K562 (cell line): ENCODE measurements around the gene TESK2. TPM values are rescaled to one million over a fixed set of nuclear protein-coding genes. Genes with fewer than 3 reads are reported as not detected.

Experiments used
- ATAC-seq: fragments of 200-7000 bp; cut with Tn5 transposase; 3 replicates; pipeline ENCODE4 v1.9.1; 2020; ENCODE audit warnings: moderate library complexity
- BruUV-seq: library from RNA; stranded (reverse); fragments of 400-500 nt; replicated peaks from 2 replicates; lab custom pipeline; 2021; lab: Mats Ljungman, UMichigan
- CTCF ChIA-PET: fragments of 300-600 bp; formaldehyde crosslinking; extraction: SDS; loops from one replicate; lab custom pipeline; 2021; ENCODE audit warnings: low intra/inter-chr PET ratio; lab: Yijun Ruan, JAX
- POLR2A ChIA-PET: fragments of 300-600, 350-650 bp; sonication (Branson Sonifier 250); formaldehyde crosslinking; extraction: SDS; loops from one replicate; lab custom pipeline; 2021; ENCODE audit warnings: antibody characterized with exemption, inconsistent platforms; lab: Yijun Ruan, JAX
- DNase-seq, 4 experiments: peaks; one replicate each; pipeline versions ENCODE4 v3.0.0 to v3.0.0-alpha.2; 2011 to 2018; ENCODE audit warnings: low spot score in 3 of 4, mixed read lengths in 3 of 4; ENCODE audit errors: extremely low read depth in 1 of 4
- FAIRE-seq: peaks from 2 replicates; lab custom pipeline; 2011; peaks lifted over from hg19 to GRCh38; lab: Jason Lieb, UNC
- H2AFZ ChIP-seq: 2 replicates; pipeline ENCODE4 v1.6.0; 2011; ENCODE audit warnings: low read depth, low read length, control low read depth, inconsistent platforms
- H3K27ac ChIP-seq: fragments of 200-600 bp; 3 replicates; pipeline ENCODE4 v1.8.0; 2011; ENCODE audit warnings: low read depth, mild to moderate bottlenecking, control low read depth, inconsistent platforms, low read length, moderate library complexity, mixed read lengths; ENCODE audit errors: extremely low read depth
- H3K27me3 ChIP-seq, 2 experiments: fragments of 300-600 bp in 1 of 2; 2 replicates in 1 of 2; 3 replicates in 1 of 2; pipeline versions ENCODE4 v1.6.0 to v1.8.0; 2011; ENCODE audit warnings: inconsistent platforms in 2 of 2, low read length in 2 of 2, mild to moderate bottlenecking in 1 of 2, mixed read lengths in 1 of 2, moderate library complexity in 1 of 2; ENCODE audit not compliant: control insufficient read depth in 2 of 2, insufficient read depth in 2 of 2
- H3K36me3 ChIP-seq: fragments of 300-600 bp; 3 replicates; pipeline ENCODE4 v1.8.0; 2011; ENCODE audit warnings: mild to moderate bottlenecking, low read length, inconsistent platforms; ENCODE audit not compliant: control insufficient read depth, insufficient read depth
- H3K4me1 ChIP-seq, 2 experiments: fragments of 200-600 bp in 1 of 2; replicated peaks in 1 of 2; 2 replicates in 1 of 2; 3 replicates in 1 of 2; pipeline versions ENCODE4 v1.5.1 to v1.8.0; 2011; ENCODE audit warnings: inconsistent platforms in 2 of 2, low read length in 2 of 2, mild to moderate bottlenecking in 1 of 2, mixed read lengths in 1 of 2, moderate library complexity in 1 of 2; ENCODE audit not compliant: control insufficient read depth in 2 of 2, insufficient read depth in 2 of 2
- H3K4me2 ChIP-seq: 2 replicates; pipeline ENCODE4 v1.6.1; 2011; ENCODE audit warnings: low read length, control low read depth, inconsistent platforms, mixed read lengths; ENCODE audit not compliant: insufficient read depth
- H3K4me3 ChIP-seq: fragments of 200-600 bp; sonication (generic), shearing (Covaris generic); 2 replicates; pipeline ENCODE4 v1.5.1; 2016; ENCODE audit warnings: control low read depth, inconsistent platforms
- H3K79me2 ChIP-seq: fragments of 200-600 bp; 3 replicates; pipeline ENCODE4 v1.8.0; 2011; ENCODE audit warnings: low read length, inconsistent platforms; ENCODE audit not compliant: control insufficient read depth, insufficient read depth
- H3K9ac ChIP-seq, 2 experiments: 2 replicates each; pipeline versions ENCODE4 v1.6.0 to v1.6.1; 2011; ENCODE audit warnings: low read depth in 2 of 2, low read length in 2 of 2, control low read depth in 1 of 2, inconsistent platforms in 1 of 2, mild to moderate bottlenecking in 1 of 2, mixed read lengths in 1 of 2; ENCODE audit not compliant: insufficient read depth in 1 of 2
- H3K9me1 ChIP-seq: one replicate; pipeline ENCODE4 v1.6.0; 2011; ENCODE audit warnings: inconsistent platforms, mild to moderate bottlenecking, low read length, moderate library complexity; ENCODE audit not compliant: control insufficient read depth, insufficient read depth
- H3K9me3 ChIP-seq: replicated peaks from 2 replicates; pipeline ENCODE4 v1.5.1; 2011; ENCODE audit warnings: low read depth, low read length, inconsistent platforms; ENCODE audit not compliant: control insufficient read depth, insufficient read depth
- H4K20me1 ChIP-seq: replicated peaks from 2 replicates; pipeline ENCODE4 v1.6.1; 2011; ENCODE audit warnings: low read length, inconsistent platforms, mixed read lengths; ENCODE audit not compliant: control insufficient read depth, insufficient read depth
- CBX3 ChIP-seq, 2 experiments: IDR thresholded peaks; 1 replicate in 1 of 2; 2 replicates in 1 of 2; pipeline ENCODE4 v1.6.1; 2012; ENCODE audit warnings: inconsistent platforms in 2 of 2, low read length in 2 of 2, borderline replicate concordance in 1 of 2, control low read depth in 1 of 2
- ETS2 ChIP-seq: IDR thresholded peaks from 2 replicates; pipeline ENCODE4 v1.6.1; 2016; ENCODE audit warnings: borderline replicate concordance, missing genetic modification characterization, mild to moderate bottlenecking, moderate library complexity, missing compliant biosample characterization; ENCODE audit not compliant: poor library complexity, severe bottlenecking
- ETV5 ChIP-seq: sonication (generic); formaldehyde crosslinking; IDR thresholded peaks from 2 replicates; pipeline ENCODE4 v1.4.0; 2020; ENCODE audit warnings: low read depth, mild to moderate bottlenecking, missing genetic modification reagents
- FOSL1 ChIP-seq: fragments of 200-800 bp; sonication (Bioruptor generic); conservative IDR thresholded peaks from 2 replicates; pipeline ENCODE4 v1.6.1; 2016; ENCODE audit warnings: missing genetic modification characterization, missing compliant biosample characterization
- PHF21A ChIP-seq: fragments of 450-650 bp; IDR thresholded peaks from 2 replicates; pipeline ENCODE4 v1.6.1; 2017; ENCODE audit warnings: low read depth, borderline replicate concordance
- SMAD2 ChIP-seq: fragments of 150-350 bp; IDR thresholded peaks from 2 replicates; pipeline ENCODE4 v1.6.1; 2014; ENCODE audit warnings: low read depth, mild to moderate bottlenecking, low read length
- TCF3 ChIP-seq: sonication (generic); formaldehyde crosslinking; IDR thresholded peaks from 2 replicates; pipeline ENCODE4 v1.4.0; 2020; ENCODE audit warnings: mild to moderate bottlenecking, missing genetic modification reagents
- ZNF217 ChIP-seq: sonication (generic); formaldehyde crosslinking; IDR thresholded peaks from 2 replicates; pipeline ENCODE4 v1.8.0; 2022; ENCODE audit warnings: mild to moderate bottlenecking, missing genetic modification reagents
- WGBS: fragments of 100-300 bp; shearing (Covaris generic); methylation state at CpG from one replicate; pipeline ENCODE4 v1.1.6; 2016; ENCODE audit warnings: low coverage, mixed read lengths; ENCODE audit not compliant: insufficient coverage; ENCODE audit errors: missing lambda C conversion rate; 5-methylcytosine and 5-hydroxymethylcytosine counted together
- in situ Hi-C: fragments of 300-500 bp; cut with MboI; formaldehyde crosslinking; loops from 4 replicates; pipeline ENCODE4 v1.15.0; 2018; ENCODE audit warnings: inconsistent platforms, mixed read lengths
- intact Hi-C: fragments of 100-400 bp; cut with micrococcal nuclease; formaldehyde crosslinking; loops from 2 replicates; pipeline ENCODE4 v1.14.2; 2022
- polyA plus RNA-seq, 8 experiments: library from polyadenylated mRNA; depleted of rRNA in 4 of 8; stranded (reverse) in 5 of 8; unstranded in 3 of 8; fragments of >200 nt; fragmentation: Nextera tagmentation in 2 of 8; fragmentation: Illumina TruSeq in 1 of 8; extraction: Ambion mirVana in 2 of 8; extraction: Trizol in 1 of 8; gene quantifications; 2 replicates each; pipeline versions ENCODE4 v1.2.1 to v1.2.3, GENCODE V29; 2011 to 2014; ENCODE audit warnings: inconsistent platforms in 1 of 8, missing spikeins in 1 of 8
- total RNA-seq, 7 experiments: library from RNA; depleted of rRNA in 6 of 7; stranded (reverse); fragments of >200 nt in 6 of 7; fragmentation: Illumina TruSeq in 2 of 7; extraction: Trizol in 2 of 7; gene quantifications; 2 replicates each; pipeline versions ENCODE4 v1.2.1 to v1.2.3, GENCODE V29; 2011 to 2021; ENCODE audit warnings: low replicate concordance in 1 of 7
- TF ChIP-seq, protein P1 (sequence below): fragments of 450-650 bp; conservative IDR thresholded peaks from 2 replicates; pipeline ENCODE4 v1.6.1; 2016; ENCODE audit warnings: missing genetic modification characterization, low read depth, mild to moderate bottlenecking, control low read depth, missing compliant biosample characterization
- TF ChIP-seq, protein P2 (sequence below): fragments of 250-450 bp; sonication (Bioruptor Pico); IDR thresholded peaks from 2 replicates; pipeline ENCODE4 v1.8.0; 2022; ENCODE audit warnings: moderate library complexity, mild to moderate bottlenecking, inconsistent platforms

Gene TESK2
- total and polyA plus RNA-seq, 9 of the 15 experiments (the other 6 are each of a cell fraction or from before 2014, with no cell fraction given): 1.6 to 5.3 (median 3.7) TPM

DNA sequence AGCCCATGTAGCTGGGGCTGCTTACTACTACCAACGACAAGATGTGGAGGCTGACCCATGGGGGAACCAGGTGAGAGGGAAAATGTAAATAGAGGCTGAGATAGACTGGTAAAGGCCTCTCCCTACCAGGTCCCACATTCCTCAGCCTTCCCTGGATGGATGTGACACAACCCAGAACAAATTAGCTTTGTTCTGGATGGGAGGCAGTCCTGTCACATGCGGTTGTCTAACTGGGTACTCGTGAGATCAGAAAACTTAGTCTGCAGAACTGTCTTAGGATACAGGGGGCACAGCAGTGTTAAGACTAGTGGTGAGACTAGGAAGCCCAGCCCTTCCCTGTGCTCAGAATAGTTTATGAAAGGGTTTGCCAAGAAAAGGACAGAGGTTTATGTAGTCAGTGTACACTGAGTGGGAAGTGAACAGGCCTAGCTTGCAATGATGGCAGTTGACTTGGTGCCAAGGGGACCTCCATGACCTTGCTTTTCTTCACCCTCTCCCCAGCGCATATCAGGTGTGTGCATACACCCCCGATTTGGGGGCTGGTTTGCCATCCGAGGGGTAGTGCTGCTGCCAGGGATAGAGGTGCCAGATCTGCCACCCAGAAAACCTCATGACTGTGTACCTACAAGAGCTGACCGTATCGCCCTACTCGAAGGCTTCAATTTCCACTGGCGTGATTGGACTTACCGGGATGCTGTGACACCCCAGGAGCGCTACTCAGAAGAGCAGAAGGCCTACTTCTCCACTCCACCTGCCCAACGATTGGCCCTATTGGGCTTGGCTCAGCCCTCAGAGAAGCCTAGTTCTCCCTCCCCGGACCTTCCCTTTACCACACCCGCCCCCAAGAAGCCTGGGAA is 17.6 kb upstream of the TESK2 start (continued):
- TF ChIP-seq ETV5 (CRISPR knock-in tag): no peak
- no peak for TF ChIP-seq TCF3 (CRISPR knock-in tag)
- no peak for TF ChIP-seq SMAD2
- no peak for TF ChIP-seq FOSL1 (tag)

DNA sequence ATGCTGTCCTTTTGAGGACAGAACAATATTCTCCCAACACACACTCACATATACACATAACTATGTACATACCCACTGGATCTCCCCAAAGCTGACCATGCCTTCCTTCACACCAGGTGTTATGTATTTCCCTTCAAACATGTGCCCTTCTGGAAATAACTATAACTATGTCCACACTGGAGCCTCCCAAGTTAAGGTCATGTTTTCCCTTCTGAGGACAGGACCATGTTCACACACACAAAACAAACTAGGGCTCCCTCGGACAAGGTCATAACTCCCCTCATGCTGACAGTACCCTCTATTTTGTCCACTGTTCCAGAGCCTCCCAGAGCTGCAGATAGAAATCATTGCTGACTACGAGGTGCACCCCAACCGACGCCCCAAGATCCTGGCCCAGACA is 16.9 kb upstream of the TESK2 start:
- Histone ChIP-seq H2AFZ (no peak overlapping the region), H3K9me1 (no peaks in the 10 kb centered on the region), H3K9me3 (no peaks in the 10 kb centered on the region), H3K4me2 (no peak overlapping the region), H4K20me1 (no peaks in the 10 kb centered on the region), H3K27me3 (no peaks in the 10 kb centered on the region), H3K4me1 (no peaks in the 10 kb centered on the region; a peak in 1 of 5 replicates)
- CTCF ChIA-PET: no interaction called here
- WGBS: 68% methylated on average over 4 of the region's 4 CpGs
- in situ Hi-C loops: no loop called here
- BruUV-seq: no TSS peak
- FAIRE-seq: no peak
- TF ChIP-seq PHF21A (no peak), ETS2 (tag) (no peak), CBX3 (IDR thresholded peaks at IDR 0.05; ENCODE audit: borderline replicate concordance in 1 of 2, low read length in 2 of 2) (no peak), ZNF217 (CRISPR knock-in tag) (no peak)
- TF ChIP-seq, protein P1, sequence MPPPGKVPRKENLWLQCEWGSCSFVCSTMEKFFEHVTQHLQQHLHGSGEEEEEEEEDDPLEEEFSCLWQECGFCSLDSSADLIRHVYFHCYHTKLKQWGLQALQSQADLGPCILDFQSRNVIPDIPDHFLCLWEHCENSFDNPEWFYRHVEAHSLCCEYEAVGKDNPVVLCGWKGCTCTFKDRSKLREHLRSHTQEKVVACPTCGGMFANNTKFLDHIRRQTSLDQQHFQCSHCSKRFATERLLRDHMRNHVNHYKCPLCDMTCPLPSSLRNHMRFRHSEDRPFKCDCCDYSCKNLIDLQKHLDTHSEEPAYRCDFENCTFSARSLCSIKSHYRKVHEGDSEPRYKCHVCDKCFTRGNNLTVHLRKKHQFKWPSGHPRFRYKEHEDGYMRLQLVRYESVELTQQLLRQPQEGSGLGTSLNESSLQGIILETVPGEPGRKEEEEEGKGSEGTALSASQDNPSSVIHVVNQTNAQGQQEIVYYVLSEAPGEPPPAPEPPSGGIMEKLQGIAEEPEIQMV (tag): no peak
- TF ChIP-seq, protein P2, sequence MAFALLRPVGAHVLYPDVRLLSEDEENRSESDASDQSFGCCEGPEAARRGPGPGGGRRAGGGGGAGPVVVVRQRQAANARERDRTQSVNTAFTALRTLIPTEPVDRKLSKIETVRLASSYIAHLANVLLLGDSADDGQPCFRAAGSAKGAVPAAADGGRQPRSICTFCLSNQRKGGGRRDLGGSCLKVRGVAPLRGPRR (CRISPR knock-in tag): no peak
- TF ChIP-seq, all 486 proteins: peak for 0
- no peak overlapping the region for H3K4me3 ChIP-seq
- POLR2A ChIA-PET: interaction anchor here (0.5 to 5.6 kb wide), 11 partner anchors 7 to 792 kb away, joined by 3 to 67 read pairs (median 4); partner anchors contain the start of genes CCDC163, MMACHC, MUTYH and PRDX1
- H3K9ac ChIP-seq: no peak overlapping the region
- ATAC-seq (peak; percentile 3), DNase-seq (no peak)
- H3K27ac ChIP-seq: peak overlapping the region; percentile 41; the same call in 2 of the 3 replicates
- peaks cover 76% of the 10 kb centered on the region for H3K36me3 ChIP-seq
- intact Hi-C loops: no loop called here
- H3K79me2 ChIP-seq: peaks cover 9% of the 10 kb centered on the region; the same call in 1 of the 3 replicates
